GM12801 (cell line): ENCODE data around the gene PLPPR2.

Experiments used
- CTCF ChIP-seq: IDR thresholded peaks from one replicate; pipeline ENCODE4 v1.5.1; 2011; ENCODE audit warnings: control low read depth; ENCODE audit not compliant: insufficient read length; ENCODE audit errors: extremely low read depth

PLPPR2 gene

GRCh38 chr19:11347546-11348039 lies 7.6 kb upstream of the PLPPR2 start:
- TF ChIP-seq CTCF = no peak

DNA sequence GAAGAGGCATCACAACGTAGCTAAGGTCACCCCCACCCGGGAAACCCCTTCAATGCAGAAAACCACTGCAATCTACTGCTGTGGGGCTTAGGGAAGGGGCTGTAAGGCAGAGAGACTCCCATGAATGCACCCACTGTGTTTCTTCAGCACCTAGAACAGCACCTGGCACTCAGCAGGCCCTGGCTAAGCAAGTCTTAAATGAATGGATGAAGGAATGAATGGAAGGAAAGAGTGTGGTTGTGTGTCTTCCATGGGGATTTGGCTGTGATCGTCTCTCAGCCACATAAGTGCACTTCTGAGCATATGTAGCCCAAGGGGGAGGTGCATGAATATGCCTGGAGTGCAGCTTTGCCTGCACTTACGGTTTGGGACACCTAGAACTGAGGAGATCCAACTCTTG lies 6.1 kb upstream of the PLPPR2 start:
- TF ChIP-seq CTCF = no peak

- TF ChIP-seq CTCF = no peak
These were observed 804 bp downstream of the PLPPR2 start for GRCh38 chr19:11356074-11356397.

DNA sequence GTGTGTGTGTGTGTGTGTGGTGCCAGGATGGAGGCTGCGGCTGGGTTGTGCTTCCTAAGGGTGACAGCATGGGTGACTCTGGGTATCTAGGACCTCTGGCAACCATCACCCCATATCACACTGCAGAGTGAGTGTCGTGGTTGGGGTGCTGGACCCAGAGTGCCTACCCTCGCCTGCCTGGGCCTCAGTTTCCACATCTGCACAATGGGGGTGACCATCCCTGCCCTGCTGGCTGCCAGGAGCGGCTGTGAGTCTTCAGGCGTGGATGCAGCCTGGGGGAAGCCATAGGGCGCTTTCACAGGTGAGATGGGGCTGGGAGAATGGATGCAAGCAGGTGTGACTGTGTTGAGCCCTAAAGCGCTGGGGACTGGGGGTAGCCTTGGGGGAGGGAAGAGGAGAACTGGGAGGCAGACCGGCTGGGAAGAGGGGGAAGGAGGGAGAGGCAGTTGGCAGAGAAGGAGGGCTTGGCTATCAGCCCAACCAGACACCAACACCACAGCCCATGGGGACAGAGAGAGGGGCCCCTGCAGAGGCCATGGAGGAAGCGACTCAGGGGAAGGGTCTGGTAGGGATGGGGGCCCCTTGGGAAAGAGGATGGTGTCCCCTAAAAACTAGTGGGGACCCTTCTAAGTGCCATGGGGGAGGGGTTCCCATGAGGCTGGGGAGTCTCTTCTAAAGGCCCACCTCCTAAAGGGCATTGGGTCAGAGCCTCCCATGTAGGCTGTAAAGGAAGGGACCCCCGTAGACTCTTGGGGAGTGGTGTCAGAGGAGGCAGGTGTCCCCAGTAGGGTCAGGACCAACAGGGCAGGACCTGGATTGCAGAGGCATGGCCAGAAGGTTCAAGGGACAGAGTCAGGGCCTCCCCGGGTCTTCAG lies 1.7 kb downstream of the PLPPR2 start:
- no peak for TF ChIP-seq CTCF

DNA sequence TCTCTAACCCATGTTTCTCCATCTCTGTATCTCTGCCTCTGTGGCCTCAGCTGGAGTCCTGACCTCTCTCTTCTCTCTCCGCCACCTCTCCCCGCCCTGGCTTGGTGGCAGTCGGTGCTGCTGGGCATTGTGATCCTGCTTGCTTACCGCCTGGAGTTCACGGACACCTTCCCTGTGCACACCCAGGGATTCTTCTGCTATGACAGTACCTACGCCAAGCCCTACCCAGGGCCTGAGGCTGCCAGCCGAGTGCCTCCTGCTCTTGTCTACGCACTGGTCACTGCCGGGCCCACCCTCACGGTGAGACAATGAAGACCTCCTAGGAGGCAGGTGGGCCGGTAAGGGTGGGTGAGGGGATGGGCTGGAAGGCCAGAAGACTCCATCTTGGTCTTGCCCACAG lies 4.2 kb downstream of the PLPPR2 start:
- TF ChIP-seq CTCF = no peak

DNA sequence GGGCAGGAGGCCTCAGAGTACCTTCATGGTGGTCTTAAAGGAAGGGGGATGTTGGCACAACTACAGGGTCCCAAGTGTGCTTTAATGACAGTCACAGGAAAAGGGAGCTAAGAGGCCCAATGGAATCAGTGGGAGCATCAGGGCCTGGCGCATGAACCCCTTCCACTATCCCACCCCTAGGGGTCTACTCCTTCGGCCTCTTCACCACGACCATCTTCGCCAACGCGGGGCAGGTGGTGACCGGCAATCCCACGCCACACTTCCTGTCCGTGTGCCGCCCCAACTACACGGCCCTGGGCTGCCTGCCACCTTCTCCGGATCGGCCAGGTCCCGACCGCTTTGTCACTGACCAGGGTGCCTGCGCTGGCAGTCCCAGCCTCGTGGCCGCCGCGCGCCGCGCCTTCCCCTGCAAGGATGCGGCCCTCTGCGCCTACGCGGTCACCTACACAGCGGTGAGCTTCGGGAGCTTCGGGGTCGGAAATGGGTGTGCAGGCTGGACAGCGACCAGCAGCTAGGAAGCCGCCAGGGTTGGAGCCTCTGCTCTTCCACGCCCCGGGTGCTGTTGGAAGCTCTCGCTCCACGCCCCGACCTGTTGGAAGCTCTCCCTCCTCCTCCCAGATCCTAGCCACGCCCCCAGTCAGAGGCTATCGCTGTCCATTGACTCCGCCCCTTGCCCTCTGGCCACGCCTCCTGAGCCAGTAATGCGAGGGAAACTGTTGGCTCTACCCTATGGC lies 6.0 kb downstream of the PLPPR2 start:
- no peak for TF ChIP-seq CTCF

- no peak for TF ChIP-seq CTCF
These were observed 6.8 kb downstream of the PLPPR2 start for GRCh38 chr19:11361771-11362731.
